HG03097 (cell line): Measurements from ENCODE around the gene ACTL7A.
"Not testable (repeated sequence)": the region's sequence is repeated elsewhere in the genome, so short reads cannot be mapped to it uniquely, and the experiment has no call there.

Experiments
- ATAC-seq: cut with Tn5 transposase; IDR thresholded peaks from one replicate; pipeline ENCODE4 v1.9.1; 2021; ENCODE audit not compliant: unreplicated experiment, low FRiP score

Gene ACTL7A

GRCh38 chr9:108845947-108846346, 16.1 kb upstream of the ACTL7A start:
- ATAC-seq: no peak

GRCh38 chr9:108848296-108848695, 13.8 kb upstream of the ACTL7A start:
- ATAC-seq: not testable (repeated sequence)

DNA sequence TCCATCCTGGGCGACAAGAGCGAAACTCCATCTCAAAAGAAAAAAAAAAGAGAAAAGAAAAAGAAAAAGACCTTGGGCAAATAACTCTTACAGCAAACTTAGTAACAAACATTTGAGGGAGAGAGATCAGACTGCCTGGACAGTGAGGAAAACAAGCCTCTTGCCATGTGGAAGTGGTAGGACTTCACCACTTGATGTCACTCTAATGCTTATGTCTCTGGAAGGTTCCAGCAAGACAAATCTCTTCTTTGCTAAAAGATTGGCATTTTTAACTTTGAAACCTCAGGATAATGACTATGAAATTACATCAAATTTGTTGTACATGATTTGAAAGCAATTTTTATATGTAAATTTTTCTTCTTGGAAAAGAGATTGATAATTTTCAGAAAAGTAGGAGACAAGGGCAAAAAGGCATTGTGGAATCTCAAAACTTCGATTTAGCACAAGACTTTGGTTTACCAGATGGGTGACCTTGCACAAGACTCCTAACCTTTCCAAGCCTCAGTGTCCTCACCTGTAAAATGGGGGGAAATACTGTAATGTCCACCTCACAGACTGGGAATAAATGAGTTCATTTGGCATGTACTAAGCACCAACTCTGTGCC, 11.7 kb upstream of the ACTL7A start:
- no peak for ATAC-seq

GRCh38 chr9:108851138-108851537, 10.9 kb upstream of the ACTL7A start:
- ATAC-seq: no peak

GRCh38 chr9:108852079-108852478, 10.0 kb upstream of the ACTL7A start:
- ATAC-seq: no peak

DNA sequence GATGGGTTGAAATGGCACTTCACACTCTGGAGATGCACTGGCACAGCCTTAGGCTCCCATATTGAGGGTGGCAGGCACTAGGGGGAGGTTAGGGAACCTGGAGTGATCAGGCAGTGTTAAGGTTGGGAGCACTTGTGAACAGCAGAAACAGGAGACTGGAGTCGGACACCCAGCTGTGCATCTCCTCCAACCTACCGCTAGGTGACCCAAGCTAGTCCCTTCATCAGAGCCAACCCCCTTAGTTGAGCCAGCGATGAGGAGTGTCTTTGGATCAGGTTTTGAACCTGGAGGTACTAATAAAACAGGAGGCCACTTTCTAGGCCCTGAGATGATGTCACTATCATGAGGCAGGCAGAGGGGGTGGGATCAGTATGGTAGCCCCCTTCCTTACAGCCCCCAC, 8.0 kb upstream of the ACTL7A start:
- ATAC-seq: no peak

- ATAC-seq: no peak
Measured at GRCh38 chr9:108854641-108855528, 7.2 kb upstream of the ACTL7A start.

- ATAC-seq: no peak
Measured at GRCh38 chr9:108855529-108855886, 6.6 kb upstream of the ACTL7A start.

DNA sequence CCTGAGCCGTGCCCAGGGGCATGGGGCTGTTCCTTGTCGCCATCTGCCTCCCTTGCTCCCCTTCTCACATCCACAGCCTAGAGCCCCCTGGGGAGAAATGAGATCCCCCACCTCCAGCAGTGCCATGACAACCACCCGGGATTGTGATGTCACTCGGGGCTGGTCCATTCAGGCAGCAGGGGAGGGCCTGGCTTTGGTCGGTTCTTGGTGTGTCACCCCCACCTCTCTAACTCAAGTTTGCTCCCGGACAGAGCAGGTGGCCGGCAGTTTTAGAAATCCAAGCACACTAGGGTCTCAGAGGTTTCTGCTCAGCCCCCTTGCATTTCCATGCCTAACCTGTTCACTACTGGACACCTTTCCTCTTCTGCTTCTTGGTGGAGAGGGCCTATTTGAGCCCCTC, 6.2 kb upstream of the ACTL7A start, which contains the start of gene ACTL7B:
ACTL7B (minus strand) TSS at position 99 of the 400 bp plus-strand sequence; CDS start at position 43, 56 bp downstream.
- ATAC-seq: no peak

DNA sequence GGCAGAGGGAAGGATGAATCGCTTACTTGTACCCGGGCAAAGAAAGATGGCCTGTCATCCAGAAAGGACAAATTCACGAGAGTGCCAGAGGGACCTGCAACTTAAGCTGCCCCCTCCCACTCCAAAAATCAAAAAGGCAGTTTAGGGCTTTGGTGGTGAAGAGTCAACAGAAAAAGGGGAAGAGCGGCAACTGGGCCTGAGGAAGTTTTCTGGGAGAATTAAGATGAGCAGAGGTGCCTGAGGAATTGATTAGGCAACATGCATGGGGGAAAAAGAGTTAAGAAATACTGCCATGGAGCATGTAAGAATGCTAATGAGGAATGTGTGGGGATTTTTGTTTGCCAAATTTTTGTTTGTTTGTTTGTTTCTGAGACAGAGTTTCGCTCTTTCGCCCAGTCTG, 4.5 kb upstream of the ACTL7A start:
- no peak for ATAC-seq

- no peak for ATAC-seq
Measured at GRCh38 chr9:108859459-108860114, 2.5 kb upstream of the ACTL7A start.

- no peak for ATAC-seq
Measured at GRCh38 chr9:108860354-108860753, 1.7 kb upstream of the ACTL7A start.

GRCh38 chr9:108860764-108861163, 1.3 kb upstream of the ACTL7A start:
- no peak for ATAC-seq

DNA sequence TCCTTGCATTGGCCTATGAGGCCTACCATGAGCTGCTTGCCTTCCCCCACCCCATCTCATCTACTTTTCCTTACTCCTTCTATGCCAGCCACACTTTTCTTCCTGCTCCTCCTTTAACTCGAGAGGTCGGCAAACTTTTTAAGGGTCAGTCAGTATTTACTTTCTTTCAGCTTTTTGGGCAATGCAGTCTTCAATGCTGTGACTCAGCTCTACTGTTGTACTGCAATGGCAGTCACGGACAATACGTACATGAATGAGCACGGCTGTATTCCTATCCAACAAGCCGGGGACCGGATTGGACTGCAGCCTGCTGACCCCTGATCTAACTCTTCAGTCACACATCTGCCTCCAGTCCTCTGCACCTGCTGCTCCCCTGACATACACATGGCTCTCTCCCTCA, 602 bp upstream of the ACTL7A start:
- no peak for ATAC-seq

DNA sequence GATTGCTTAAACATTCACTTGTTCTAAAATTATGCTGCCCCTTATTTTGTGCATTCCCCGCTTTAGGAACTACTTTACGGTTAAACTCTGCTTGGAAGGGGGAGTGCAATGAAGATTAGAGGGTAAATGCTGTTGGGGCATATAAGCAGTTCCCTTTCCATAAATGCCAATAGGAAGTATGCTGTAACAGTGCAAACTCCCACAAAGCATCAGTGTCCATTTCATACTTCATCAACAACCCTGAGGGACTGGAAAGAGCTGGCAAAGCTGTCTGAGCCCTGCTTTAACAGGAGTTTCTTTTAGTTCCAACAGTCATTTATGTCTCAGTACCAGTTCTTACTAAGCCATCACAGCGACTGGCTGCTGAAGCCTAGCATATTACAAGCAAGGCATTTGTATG, 1.8 kb downstream of the ACTL7A start:
- ATAC-seq: no peak

DNA sequence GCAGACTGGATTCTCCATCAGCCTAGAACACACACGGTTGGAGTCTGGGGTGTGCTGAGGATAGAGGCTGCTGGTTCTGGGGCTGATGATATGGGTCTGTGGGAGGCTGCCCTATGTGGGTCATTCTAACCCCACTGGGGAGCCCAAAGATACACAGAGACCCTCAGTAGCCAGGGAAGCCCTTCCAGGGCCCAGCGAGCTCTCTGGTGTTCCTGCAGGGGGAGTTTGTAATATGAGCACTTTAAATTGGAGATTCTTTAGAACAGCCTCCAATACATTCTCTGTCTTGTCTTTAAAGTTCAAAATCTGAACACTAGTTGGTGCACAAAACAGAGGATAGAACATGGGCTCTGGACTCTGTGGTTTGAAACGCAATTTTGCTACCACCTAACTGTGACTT, 2.4 kb downstream of the ACTL7A start:
- no peak for ATAC-seq

- no peak for ATAC-seq
Measured at GRCh38 chr9:108865037-108865436, 3.0 kb downstream of the ACTL7A start.

DNA sequence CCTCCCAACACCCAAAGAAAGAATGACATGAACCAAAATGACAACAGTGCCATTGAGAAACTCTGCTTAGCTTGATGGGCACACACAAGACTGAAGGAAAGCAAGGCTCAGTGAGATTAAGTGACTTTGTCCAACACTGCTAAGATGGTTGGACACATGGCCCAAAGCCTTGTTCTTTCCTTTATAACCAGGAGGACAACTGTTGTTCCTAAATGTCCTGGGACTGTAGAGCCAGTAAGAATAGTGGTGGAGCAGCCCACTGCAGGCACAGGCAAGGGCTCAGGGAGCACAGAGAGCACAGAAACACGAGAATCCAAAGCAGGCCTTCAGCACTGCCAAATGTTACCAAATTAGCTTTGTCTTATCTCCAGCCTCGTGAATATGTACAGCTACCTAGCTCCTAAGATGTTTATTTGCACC, 3.9 kb downstream of the ACTL7A start:
- no peak for ATAC-seq

- ATAC-seq: no peak
Measured at GRCh38 chr9:108867116-108867515, 5.0 kb downstream of the ACTL7A start.

DNA sequence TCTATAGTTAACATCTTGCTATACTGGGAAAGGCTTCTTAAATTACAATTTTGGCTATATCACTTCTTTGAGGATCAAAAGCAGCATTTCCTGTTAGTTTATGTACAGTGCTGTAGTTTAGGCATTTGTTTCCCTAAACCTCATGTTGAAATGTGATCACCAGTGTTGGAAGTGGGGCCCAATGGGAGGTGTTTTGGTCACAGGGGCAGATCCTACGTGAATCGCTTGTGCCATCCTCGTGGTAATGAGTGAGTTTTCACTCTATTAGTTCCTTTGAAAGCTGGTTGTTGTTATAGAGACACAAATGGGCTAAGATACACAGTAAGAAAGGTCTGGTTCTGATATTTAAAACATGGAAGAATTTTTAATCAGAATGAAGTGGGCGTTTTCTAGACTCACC, 5.8 kb downstream of the ACTL7A start:
- no peak for ATAC-seq

GRCh38 chr9:108869092-108869725, 7.1 kb downstream of the ACTL7A start:
- ATAC-seq: no peak
